Cerebellar cortex (tissue), 1 donor: Measurements from ENCODE around the gene ZNF532.
"Not testable (repeated sequence)": the region's sequence is repeated elsewhere in the genome, so short reads cannot be mapped to it uniquely, and the experiment has no call there.

Source experiments
- DNase-seq: peaks from one replicate; pipeline ENCODE4 v3.0.0-alpha.2; 2015; ENCODE audit warnings: low spot score

ZNF532 gene

GRCh38 chr18:58850786-58851469 lies 13.7 kb upstream of the ZNF532 start:
- DNase-seq, result no peak

- no peak for DNase-seq
Observed at GRCh38 chr18:58851856-58852255, 12.8 kb upstream of the ZNF532 start.

GRCh38 chr18:58852629-58853028 lies 12.0 kb upstream of the ZNF532 start:
- DNase-seq, result no peak

DNA sequence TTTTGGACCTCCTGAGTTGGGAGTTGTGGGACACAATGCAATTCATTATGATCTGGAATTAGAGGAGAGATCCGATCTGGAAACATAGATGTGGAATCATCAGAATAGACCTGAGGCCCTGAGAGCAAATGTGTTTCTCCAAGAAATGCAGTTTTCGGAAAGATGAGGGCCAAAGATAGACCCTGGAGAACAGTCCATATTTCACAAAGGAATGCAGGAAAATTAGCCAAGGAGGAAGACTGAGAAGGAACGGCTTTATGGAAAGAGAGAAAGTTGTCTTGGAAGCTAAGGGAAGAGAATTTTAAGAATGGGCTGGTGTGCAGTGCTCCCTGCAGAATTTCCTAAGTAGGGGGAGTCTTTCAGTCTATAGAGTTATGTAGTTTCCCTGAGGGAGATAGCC lies 11.1 kb upstream of the ZNF532 start:
- DNase-seq, result no peak

DNA sequence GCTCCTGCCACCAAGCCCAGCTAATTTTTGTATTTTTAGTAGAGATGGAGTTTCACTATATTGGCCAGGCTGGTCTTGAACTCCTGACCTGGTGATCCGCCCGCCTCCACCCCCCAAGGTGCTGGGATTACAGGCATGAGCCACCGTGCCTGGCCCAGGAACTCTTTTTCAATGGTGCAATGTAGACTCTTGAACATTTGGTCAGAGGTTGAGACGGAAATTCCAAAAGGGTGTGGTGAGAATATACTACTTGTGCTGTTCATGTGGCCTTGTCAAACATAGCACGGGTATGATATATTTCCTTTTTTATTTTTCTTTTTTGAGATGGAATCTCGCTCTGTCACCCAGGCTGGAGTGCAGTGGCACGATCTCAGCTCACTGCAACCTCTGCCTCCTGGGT lies 9.2 kb upstream of the ZNF532 start:
- not testable (repeated sequence) for DNase-seq

DNA sequence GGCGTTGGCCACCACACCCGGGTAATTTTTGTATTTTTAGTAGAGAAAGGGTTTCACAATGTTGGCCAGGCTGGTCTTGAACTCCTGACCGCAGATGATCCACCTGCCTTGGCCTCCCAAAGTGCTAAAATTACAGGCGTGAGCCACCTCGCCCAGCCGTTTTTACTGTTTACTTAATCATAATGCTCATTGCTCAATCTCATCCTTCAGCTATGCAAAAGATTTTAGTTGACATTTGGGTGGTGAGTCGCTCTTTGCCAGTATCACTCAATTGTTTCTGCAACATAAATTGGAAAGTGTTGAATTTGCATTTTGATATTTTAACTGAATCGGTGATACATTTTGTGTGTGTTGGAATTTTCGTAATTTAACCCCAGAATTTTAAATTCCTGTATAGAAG lies 7.8 kb upstream of the ZNF532 start:
- no peak for DNase-seq

GRCh38 chr18:58858591-58859468 lies 5.8 kb upstream of the ZNF532 start:
- DNase-seq, result no peak

DNA sequence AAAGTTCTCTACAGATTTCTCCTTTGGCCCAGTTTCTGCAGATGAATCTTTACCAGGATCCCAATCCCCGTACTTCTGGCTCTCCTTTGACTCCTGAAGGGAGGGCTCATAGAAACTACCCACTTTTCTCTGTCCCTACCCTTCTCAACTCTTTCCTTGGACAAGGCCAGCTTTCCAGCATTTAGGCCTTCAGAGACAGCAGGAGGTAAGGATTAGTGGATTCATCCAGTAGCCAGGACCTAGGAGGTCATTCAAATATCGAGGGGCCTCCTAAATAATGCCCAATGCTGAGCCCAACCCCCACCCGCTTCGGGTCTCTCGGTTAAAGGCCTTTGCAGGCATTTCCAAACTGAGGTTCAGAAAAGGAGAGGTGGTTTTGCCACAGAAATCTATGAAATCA lies 4.8 kb upstream of the ZNF532 start:
- DNase-seq, result peak; percentile 44

- peak; percentile 67 for DNase-seq
Observed at GRCh38 chr18:58860747-58861231, 3.9 kb upstream of the ZNF532 start.

GRCh38 chr18:58861353-58861752 lies 3.3 kb upstream of the ZNF532 start:
- DNase-seq, result no peak

GRCh38 chr18:58861861-58862301 lies 2.8 kb upstream of the ZNF532 start:
- no peak for DNase-seq

- no peak for DNase-seq
Observed at GRCh38 chr18:58862356-58862755, 2.3 kb upstream of the ZNF532 start.

DNA sequence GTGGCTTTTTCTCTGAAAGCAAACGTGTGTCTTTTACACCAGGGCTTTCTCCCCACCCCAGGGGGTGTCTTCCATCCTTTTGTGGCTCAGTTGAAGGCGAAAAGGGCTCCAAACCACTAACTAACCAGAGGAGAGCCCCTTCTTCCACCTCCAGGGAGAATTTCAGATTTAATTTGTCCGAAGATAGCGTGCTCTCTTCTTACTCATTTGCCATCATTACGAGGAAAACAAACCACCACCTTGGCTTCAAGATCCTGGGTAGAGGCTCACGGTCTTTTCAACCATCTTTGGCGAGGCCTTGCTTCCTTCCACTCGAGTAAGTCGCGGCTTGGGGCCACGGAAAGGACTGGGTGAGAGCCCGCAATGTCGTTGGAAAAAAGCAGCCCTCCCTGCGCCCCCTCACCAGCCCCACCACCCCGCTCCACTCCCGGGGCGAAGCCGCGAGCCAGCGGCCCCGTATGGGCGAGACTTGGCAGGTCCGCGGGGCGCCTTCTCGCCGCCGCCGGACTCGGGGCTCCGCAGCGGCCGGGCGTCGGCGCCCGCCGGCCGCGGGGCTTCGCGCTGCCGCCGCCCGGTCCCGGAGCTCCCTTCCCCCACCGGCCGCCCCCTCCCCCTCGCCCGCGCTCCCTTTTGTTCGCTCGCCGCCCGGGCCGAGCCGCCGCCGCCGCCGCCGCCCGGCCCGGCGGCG lies 1.7 kb upstream of the ZNF532 start:
- peak; percentile 58 for DNase-seq

GRCh38 chr18:58863539-58864145 lies 1.0 kb upstream of the ZNF532 start:
- DNase-seq, result no peak

DNA sequence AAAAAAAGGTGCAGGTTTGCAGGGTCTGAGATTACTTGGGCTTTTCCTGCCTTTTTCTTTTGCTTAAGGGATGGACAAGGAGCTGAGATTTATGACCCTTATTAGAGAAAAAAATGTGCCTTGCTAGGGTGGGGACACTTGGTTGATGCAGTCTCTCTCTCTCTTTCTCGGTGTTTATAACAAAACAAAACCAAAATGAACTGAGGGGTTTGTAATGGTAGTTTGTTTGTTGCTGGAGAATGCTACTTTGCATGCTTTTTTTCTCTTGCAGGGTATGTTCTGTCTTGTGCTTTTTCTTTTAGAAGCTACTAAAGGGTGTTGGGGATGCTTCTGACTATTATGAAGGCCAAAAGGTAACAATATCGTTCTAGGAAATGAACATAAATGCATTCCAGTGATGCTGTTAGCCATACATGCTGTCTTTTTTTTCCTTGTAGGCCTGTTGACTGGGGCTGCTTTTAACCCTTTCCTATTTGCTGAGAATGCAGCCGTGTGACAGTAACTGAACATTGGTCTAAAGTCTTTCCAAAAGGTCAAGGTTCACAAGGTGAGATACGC lies 435 bp downstream of the ZNF532 start:
- DNase-seq, result no peak

DNA sequence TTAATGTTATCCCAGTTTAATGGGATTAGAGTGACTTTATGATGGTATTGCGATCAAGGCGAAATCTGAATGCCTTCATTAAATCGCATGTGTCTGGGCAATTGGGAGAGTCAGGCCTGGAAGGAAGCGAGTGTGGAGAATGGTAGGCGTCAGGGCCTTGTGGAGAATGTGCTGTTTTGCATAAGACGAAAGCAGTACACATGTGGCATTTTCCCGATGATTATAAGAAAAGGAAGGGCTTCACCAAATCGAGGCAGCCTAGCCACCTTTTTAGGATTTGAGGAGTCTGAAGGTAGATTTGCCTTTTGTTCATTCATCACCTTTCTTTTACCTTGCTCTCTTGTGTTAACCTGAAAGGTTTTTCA lies 1.0 kb downstream of the ZNF532 start:
- peak; percentile 58 for DNase-seq

GRCh38 chr18:58866066-58866772 lies 1.5 kb downstream of the ZNF532 start:
- DNase-seq, result peak; percentile 58

GRCh38 chr18:58866773-58867150 lies 2.1 kb downstream of the ZNF532 start:
- DNase-seq, result no peak

DNA sequence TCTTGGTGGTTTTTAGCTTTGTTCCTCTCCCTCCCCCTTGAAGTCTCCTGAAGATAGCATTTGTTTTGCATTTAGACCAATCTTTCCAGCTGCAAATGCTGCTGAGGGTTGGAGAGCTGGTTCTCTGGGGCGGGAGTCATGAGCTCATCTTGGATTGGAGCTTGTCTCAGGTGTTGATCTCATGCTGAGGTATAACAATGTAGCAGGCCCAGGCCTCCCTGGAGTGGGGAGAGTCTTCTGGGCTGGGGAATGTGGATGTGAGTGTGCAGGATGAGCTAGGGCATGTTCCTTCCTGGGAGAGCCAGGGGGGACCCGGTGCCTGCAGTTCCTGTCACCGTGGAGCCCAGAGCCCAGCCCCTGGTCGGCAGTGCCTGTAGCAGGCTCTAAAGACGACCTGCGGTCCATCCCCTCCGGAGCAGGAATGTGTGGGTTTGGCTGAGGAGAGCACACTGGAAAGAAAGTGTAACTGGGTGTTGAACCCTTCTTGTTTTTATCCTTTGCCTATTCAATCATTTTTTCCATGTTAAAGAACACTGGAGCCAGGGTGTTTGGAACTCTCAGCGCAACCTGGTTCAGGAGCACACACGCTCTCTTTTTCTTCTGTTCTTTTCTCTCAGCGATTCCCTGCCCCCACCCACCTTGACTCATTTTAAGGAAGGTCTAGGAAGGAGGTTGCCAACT lies 2.7 kb downstream of the ZNF532 start:
- peak; percentile 69 for DNase-seq

- DNase-seq, result no peak
Observed at GRCh38 chr18:58868440-58868839, 3.8 kb downstream of the ZNF532 start.

DNA sequence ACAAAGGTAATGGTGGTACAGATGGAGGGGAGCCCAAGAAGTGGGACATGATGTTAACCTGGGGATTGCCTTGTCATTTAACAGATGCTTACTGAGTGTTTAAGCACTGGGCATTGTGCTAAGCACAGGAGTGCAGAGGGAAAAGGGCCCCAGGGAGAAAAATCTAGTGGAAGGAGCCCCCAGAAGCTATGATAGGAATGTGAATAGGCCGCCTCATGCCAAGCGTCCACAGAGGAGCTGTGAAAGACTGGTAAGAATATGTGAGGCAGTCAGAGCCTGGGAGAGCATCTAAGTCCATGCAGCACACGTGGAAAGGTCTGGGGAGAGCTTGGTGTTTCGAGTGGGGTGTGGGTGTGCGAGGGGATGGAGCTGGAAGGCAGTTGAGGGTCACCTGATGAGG lies 5.5 kb downstream of the ZNF532 start:
- no peak for DNase-seq
